Measurements from ENCODE around the gene C1orf146. TPM values are rescaled to one million over a fixed set of nuclear protein-coding genes. Genes with fewer than 3 reads are reported as not detected.

C1orf146 gene
- total and polyA plus RNA-seq, 2 experiments from 2014 or later = not detected

DNA sequence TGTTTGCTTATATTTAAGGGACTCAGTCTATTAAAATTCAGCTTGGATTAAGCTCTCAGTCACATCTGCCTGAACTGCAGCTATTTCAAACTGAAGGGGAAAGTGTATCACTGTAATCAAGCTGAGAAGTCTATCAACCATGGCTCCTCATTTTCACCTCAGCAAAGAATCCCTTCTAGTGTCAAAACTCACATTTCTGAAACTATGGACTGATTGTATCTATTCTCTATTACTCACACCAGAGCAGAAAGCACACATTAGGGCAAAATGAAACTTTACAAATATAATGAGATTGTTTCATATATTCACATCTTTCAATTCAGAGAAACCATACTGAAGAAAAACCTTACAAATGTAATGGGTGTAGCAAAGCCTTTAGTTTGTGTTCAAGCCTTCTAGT, 14.6 kb upstream of the C1orf146 start:
- Histone ChIP-seq H3K27ac (no peak overlapping the region), H2AFZ (no peak overlapping the region), H3K27me3 (no peaks in the 10 kb centered on the region), H3K4me1 (ENCODE audit: insufficient read depth) (no peaks in the 10 kb centered on the region), H3K4me3 (no peak overlapping the region), H3K36me3 (replicated peaks; ENCODE audit: insufficient read depth, low read depth) (no peaks in the 10 kb centered on the region), H4K20me1 (ENCODE audit: insufficient read depth, poor library complexity, severe bottlenecking) (no peaks in the 10 kb centered on the region), H3K79me2 (no peaks in the 10 kb centered on the region), H3K9me2 (replicated peaks; ENCODE audit: insufficient read depth) (no peaks in the 10 kb centered on the region), H3K9me3 (ENCODE audit: low read depth) (no peaks in the 10 kb centered on the region), H3K4me2 (no peak overlapping the region)
- TF ChIP-seq EZH2phosphoT487 (IDR thresholded peaks at IDR 0.05; ENCODE audit: low read depth, severe bottlenecking, unreplicated experiment) (no peak), EZH2 (IDR thresholded peaks at IDR 0.05; ENCODE audit: borderline replicate concordance) (no peak)
- TF ChIP-seq, protein P1, sequence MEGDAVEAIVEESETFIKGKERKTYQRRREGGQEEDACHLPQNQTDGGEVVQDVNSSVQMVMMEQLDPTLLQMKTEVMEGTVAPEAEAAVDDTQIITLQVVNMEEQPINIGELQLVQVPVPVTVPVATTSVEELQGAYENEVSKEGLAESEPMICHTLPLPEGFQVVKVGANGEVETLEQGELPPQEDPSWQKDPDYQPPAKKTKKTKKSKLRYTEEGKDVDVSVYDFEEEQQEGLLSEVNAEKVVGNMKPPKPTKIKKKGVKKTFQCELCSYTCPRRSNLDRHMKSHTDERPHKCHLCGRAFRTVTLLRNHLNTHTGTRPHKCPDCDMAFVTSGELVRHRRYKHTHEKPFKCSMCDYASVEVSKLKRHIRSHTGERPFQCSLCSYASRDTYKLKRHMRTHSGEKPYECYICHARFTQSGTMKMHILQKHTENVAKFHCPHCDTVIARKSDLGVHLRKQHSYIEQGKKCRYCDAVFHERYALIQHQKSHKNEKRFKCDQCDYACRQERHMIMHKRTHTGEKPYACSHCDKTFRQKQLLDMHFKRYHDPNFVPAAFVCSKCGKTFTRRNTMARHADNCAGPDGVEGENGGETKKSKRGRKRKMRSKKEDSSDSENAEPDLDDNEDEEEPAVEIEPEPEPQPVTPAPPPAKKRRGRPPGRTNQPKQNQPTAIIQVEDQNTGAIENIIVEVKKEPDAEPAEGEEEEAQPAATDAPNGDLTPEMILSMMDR (IDR thresholded peaks at IDR 0.05; ENCODE audit: poor library complexity) = no peak
- no peak for DNase-seq (ENCODE audit: low spot score)

GRCh38 chr1:92210701-92211100, 7.0 kb upstream of the C1orf146 start:
- H3K4me3 ChIP-seq = no peak overlapping the region
- H3K79me2 ChIP-seq = no peaks in the 10 kb centered on the region
- no peaks in the 10 kb centered on the region for H3K9me3 ChIP-seq (ENCODE audit: low read depth)
- H2AFZ ChIP-seq = no peak overlapping the region
- no peak overlapping the region for H3K4me2 ChIP-seq
- H3K4me1 ChIP-seq (ENCODE audit: insufficient read depth) = no peaks in the 10 kb centered on the region
- H3K36me3 ChIP-seq (replicated peaks; ENCODE audit: insufficient read depth, low read depth) = no peaks in the 10 kb centered on the region
- no peak overlapping the region for H3K27ac ChIP-seq
- H4K20me1 ChIP-seq (ENCODE audit: insufficient read depth, poor library complexity, severe bottlenecking) = no peaks in the 10 kb centered on the region
- no peak for DNase-seq (ENCODE audit: low spot score)
- H3K27me3 ChIP-seq = no peaks in the 10 kb centered on the region
- no peak for TF ChIP-seq EZH2phosphoT487 (IDR thresholded peaks at IDR 0.05; ENCODE audit: low read depth, severe bottlenecking, unreplicated experiment)
- TF ChIP-seq EZH2 (IDR thresholded peaks at IDR 0.05; ENCODE audit: borderline replicate concordance) = no peak
- TF ChIP-seq, protein P1 (IDR thresholded peaks at IDR 0.05; ENCODE audit: poor library complexity) = no peak
- no peaks in the 10 kb centered on the region for H3K9me2 ChIP-seq (replicated peaks; ENCODE audit: insufficient read depth)
- 39% methylated on average over 2 of the region's 2 CpGs for WGBS (ENCODE audit: low lambda C conversion rate, missing lambda C conversion rate)

GRCh38 chr1:92211166-92211565, 6.5 kb upstream of the C1orf146 start:
- Histone ChIP-seq H3K9me2 (replicated peaks; ENCODE audit: insufficient read depth) (no peaks in the 10 kb centered on the region), H3K79me2 (no peaks in the 10 kb centered on the region), H3K4me3 (no peak overlapping the region), H3K4me1 (ENCODE audit: insufficient read depth) (no peaks in the 10 kb centered on the region), H3K9me3 (ENCODE audit: low read depth) (no peaks in the 10 kb centered on the region), H2AFZ (no peak overlapping the region), H3K27ac (no peak overlapping the region), H4K20me1 (ENCODE audit: insufficient read depth, poor library complexity, severe bottlenecking) (no peaks in the 10 kb centered on the region), H3K36me3 (replicated peaks; ENCODE audit: insufficient read depth, low read depth) (no peaks in the 10 kb centered on the region), H3K4me2 (no peak overlapping the region), H3K27me3 (no peaks in the 10 kb centered on the region)
- WGBS (ENCODE audit: low lambda C conversion rate, missing lambda C conversion rate) = 79% methylated on average over 2 of the region's 2 CpGs
- TF ChIP-seq EZH2 (IDR thresholded peaks at IDR 0.05; ENCODE audit: borderline replicate concordance) (no peak), EZH2phosphoT487 (IDR thresholded peaks at IDR 0.05; ENCODE audit: low read depth, severe bottlenecking, unreplicated experiment) (no peak)
- TF ChIP-seq, protein P1 (IDR thresholded peaks at IDR 0.05; ENCODE audit: poor library complexity) = no peak
- DNase-seq (ENCODE audit: low spot score) = no peak

DNA sequence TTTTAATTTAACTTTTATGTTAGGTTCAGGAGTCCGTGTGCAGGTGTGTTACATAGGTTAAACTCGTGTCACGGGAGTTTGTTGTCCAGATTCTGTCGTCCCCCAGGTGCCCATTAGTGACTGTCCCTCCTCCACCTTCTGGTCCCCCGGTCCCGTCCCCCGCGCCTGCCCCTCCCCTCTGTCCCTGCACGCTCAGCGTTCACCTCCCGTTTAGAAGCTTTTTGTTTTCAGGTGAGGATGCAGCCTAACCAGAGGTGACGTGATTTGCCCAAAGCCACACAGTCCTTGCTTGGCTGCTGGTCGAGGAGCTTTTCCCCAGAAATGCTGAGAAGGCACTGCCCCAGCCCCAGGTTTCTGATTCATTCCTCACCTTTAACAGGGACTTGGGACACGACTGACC, 844 bp downstream of the C1orf146 start:
- Histone ChIP-seq H3K27me3 (no peaks in the 10 kb centered on the region), H3K4me2 (no peak overlapping the region), H3K27ac (no peak overlapping the region), H3K9me2 (replicated peaks; ENCODE audit: insufficient read depth) (no peaks in the 10 kb centered on the region), H3K4me1 (ENCODE audit: insufficient read depth) (no peaks in the 10 kb centered on the region), H3K9me3 (ENCODE audit: low read depth) (no peaks in the 10 kb centered on the region), H3K79me2 (no peaks in the 10 kb centered on the region), H2AFZ (no peak overlapping the region), H3K4me3 (no peak overlapping the region), H4K20me1 (ENCODE audit: insufficient read depth, poor library complexity, severe bottlenecking) (no peaks in the 10 kb centered on the region), H3K36me3 (replicated peaks; ENCODE audit: insufficient read depth, low read depth) (no peaks in the 10 kb centered on the region)
- no peak for DNase-seq (ENCODE audit: low spot score)
- no peak for TF ChIP-seq EZH2phosphoT487 (IDR thresholded peaks at IDR 0.05; ENCODE audit: low read depth, severe bottlenecking, unreplicated experiment)
- TF ChIP-seq, protein P1 (IDR thresholded peaks at IDR 0.05; ENCODE audit: poor library complexity) = no peak
- no peak for TF ChIP-seq EZH2 (IDR thresholded peaks at IDR 0.05; ENCODE audit: borderline replicate concordance)
- 92% methylated on average over 14 of the region's 14 CpGs for WGBS (ENCODE audit: low lambda C conversion rate, missing lambda C conversion rate)

All from hepatocyte (in vitro differentiated cells).